SK-N-SH (cell line): Measurements from ENCODE around the gene FBXO27. TPM values are rescaled to one million over a fixed set of nuclear protein-coding genes. Genes with fewer than 3 reads are reported as not detected.

Experiments
- CTCF ChIA-PET: fragments of 300-600, 350-600 bp; formaldehyde crosslinking; extraction: SDS; loops from one replicate; lab custom pipeline; 2021; lab: Yijun Ruan, JAX
- POLR2A ChIA-PET: fragments of 350-600 bp; sonication (Branson Sonifier 250); formaldehyde crosslinking; extraction: SDS; loops from one replicate; lab custom pipeline; 2020; ENCODE audit warnings: antibody characterized with exemption, inconsistent platforms; lab: Yijun Ruan, JAX
- DNase-seq: peaks from one replicate; pipeline ENCODE4 v3.0.0; 2012
- H2AFZ ChIP-seq: fragments of 200-600 bp; sonication (generic); 2 replicates; pipeline ENCODE4 v1.8.1; 2016; ENCODE audit warnings: antibody characterized with exemption, mild to moderate bottlenecking, low read depth
- H3F3A ChIP-seq: fragments of 200-600 bp; sonication (generic); replicated peaks from 2 replicates; pipeline ENCODE3; 2016; ENCODE audit warnings: antibody characterized with exemption, mild to moderate bottlenecking; ENCODE audit not compliant: insufficient read depth
- H3K27ac ChIP-seq, 2 experiments: fragments of 200-500 bp in 1 of 2; fragments of 200-600 bp in 1 of 2; sonication (Bioruptor generic) in 1 of 2; sonication (generic), shearing (Covaris generic) in 1 of 2; 2 replicates each; pipeline versions ENCODE4 v1.5.1 to v1.6.1; 2014 to 2016; ENCODE audit warnings: low read depth in 2 of 2, inconsistent platforms in 1 of 2, low read length in 1 of 2, mild to moderate bottlenecking in 1 of 2, mixed read lengths in 1 of 2
- H3K27me3 ChIP-seq: fragments of 200-600 bp; sonication (generic), shearing (Covaris generic); 2 replicates; pipeline ENCODE4 v1.6.1; 2016; ENCODE audit warnings: mixed run types; ENCODE audit not compliant: insufficient read depth
- H3K36me3 ChIP-seq, 2 experiments: fragments of 200-500 bp in 1 of 2; fragments of 200-600 bp in 1 of 2; sonication (Bioruptor generic) in 1 of 2; sonication (generic) in 1 of 2; replicated peaks in 1 of 2; 2 replicates each; pipeline versions ENCODE3 to v1.5.1; 2014 to 2016; ENCODE audit warnings: low read length in 1 of 2, mild to moderate bottlenecking in 1 of 2; ENCODE audit not compliant: insufficient read depth in 2 of 2, control insufficient read depth in 1 of 2
- H3K4me1 ChIP-seq, 2 experiments: fragments of 200-500 bp in 1 of 2; fragments of 200-600 bp in 1 of 2; sonication (Bioruptor generic) in 1 of 2; sonication (generic), shearing (Covaris generic) in 1 of 2; 2 replicates each; pipeline versions ENCODE4 v1.5.1 to v1.6.1; 2014 to 2016; ENCODE audit warnings: low read depth in 1 of 2, low read length in 1 of 2, mixed run types in 1 of 2; ENCODE audit not compliant: insufficient read depth in 2 of 2, control insufficient read depth in 1 of 2
- H3K4me2 ChIP-seq: fragments of 200-600 bp; sonication (generic), shearing (Covaris generic); 2 replicates; pipeline ENCODE4 v1.6.1; 2017; ENCODE audit warnings: mixed run types
- H3K4me3 ChIP-seq, 2 experiments: fragments of 200-500 bp in 1 of 2; fragments of 200-600 bp in 1 of 2; sonication (Bioruptor generic) in 1 of 2; sonication (generic), shearing (Covaris generic) in 1 of 2; 2 replicates each; pipeline versions ENCODE4 v1.5.1 to v1.8.1; 2014 to 2016; ENCODE audit warnings: low read depth in 2 of 2, inconsistent platforms in 1 of 2, low read length in 1 of 2, mild to moderate bottlenecking in 1 of 2, mixed read lengths in 1 of 2, moderate library complexity in 1 of 2
- H3K79me2 ChIP-seq: fragments of 200-600 bp; sonication (generic); 2 replicates; pipeline ENCODE4 v1.8.1; 2017; ENCODE audit warnings: mild to moderate bottlenecking; ENCODE audit not compliant: insufficient read depth
- H3K9ac ChIP-seq: fragments of 200-600 bp; sonication (generic); 2 replicates; pipeline ENCODE4 v1.6.1; 2017; ENCODE audit warnings: mixed run types
- H3K9me2 ChIP-seq: fragments of 200-600 bp; sonication (generic); 2 replicates; pipeline ENCODE4 v1.6.1; 2017; ENCODE audit warnings: mixed run types
- H3K9me3 ChIP-seq: fragments of 200-600 bp; sonication (generic); 2 replicates; pipeline ENCODE4 v1.6.1; 2017; ENCODE audit warnings: mixed run types, mild to moderate bottlenecking, moderate library complexity
- H4K20me1 ChIP-seq: fragments of 200-600 bp; sonication (generic); 2 replicates; pipeline ENCODE4 v1.6.1; 2017; ENCODE audit warnings: mild to moderate bottlenecking, mixed run types; ENCODE audit not compliant: insufficient read depth
- ELF1 ChIP-seq: IDR thresholded peaks from 2 replicates; pipeline ENCODE4 v1.4.0; 2012
- EP300 ChIP-seq, 2 experiments: IDR thresholded peaks; 2 replicates each; pipeline versions ENCODE4 v1.4.0 to v1.6.1; 2012; ENCODE audit warnings: borderline replicate concordance in 1 of 2, low read depth in 1 of 2, low read length in 1 of 2
- EZH2phosphoT487 ChIP-seq: fragments of 200-600 bp; sonication (generic); IDR thresholded peaks from 2 replicates; pipeline ENCODE4 v1.6.1; 2017; ENCODE audit warnings: low read depth, mixed run types, mild to moderate bottlenecking, antibody characterized with exemption, moderate library complexity, borderline replicate concordance
- FOSL2 ChIP-seq: IDR thresholded peaks from 2 replicates; pipeline ENCODE4 v1.4.0; 2012; ENCODE audit warnings: low read depth, mild to moderate bottlenecking, moderate library complexity, borderline replicate concordance
- FOXM1 ChIP-seq: IDR thresholded peaks from 2 replicates; pipeline ENCODE4 v1.4.0; 2012; ENCODE audit warnings: low read depth, mild to moderate bottlenecking
- MXI1 ChIP-seq: IDR thresholded peaks from 2 replicates; pipeline ENCODE4 v1.6.1; 2012; ENCODE audit warnings: mild to moderate bottlenecking, low read depth, low read length, improper control_type of control experiment
- NFIC ChIP-seq: IDR thresholded peaks from 2 replicates; pipeline ENCODE4 v1.4.0; 2012; ENCODE audit warnings: borderline replicate concordance
- RAD21 ChIP-seq: IDR thresholded peaks from 2 replicates; pipeline ENCODE4 v1.6.1; 2012; ENCODE audit warnings: mild to moderate bottlenecking, low read length
- RXRA ChIP-seq: IDR thresholded peaks from 2 replicates; pipeline ENCODE4 v1.4.0; 2012; ENCODE audit warnings: low read depth, mild to moderate bottlenecking, borderline replicate concordance
- TAF1 ChIP-seq: IDR thresholded peaks from 2 replicates; pipeline ENCODE4 v1.6.1; 2012; ENCODE audit warnings: low read depth, mild to moderate bottlenecking, low read length, moderate library complexity, borderline replicate concordance
- YY1 ChIP-seq: IDR thresholded peaks from 2 replicates; pipeline ENCODE4 v1.4.0; 2012; ENCODE audit warnings: low read depth, mild to moderate bottlenecking
- WGBS: methylation state at CpG from one replicate; pipeline ENCODE4 v1.1.6; 2017; ENCODE audit warnings: low lambda C conversion rate; 5-methylcytosine and 5-hydroxymethylcytosine counted together
- polyA plus RNA-seq, 3 experiments: library from polyadenylated mRNA; depleted of rRNA; stranded (reverse); fragments of >200 nt; gene quantifications; 2 replicates each; pipeline ENCODE4 v1.2.3, GENCODE V29; 2012
- TF ChIP-seq, protein P1 (sequence below): IDR thresholded peaks from 2 replicates; pipeline ENCODE4 v1.4.0; 2012; ENCODE audit warnings: low read depth, borderline replicate concordance
- TF ChIP-seq, protein P2 (sequence below): fragments of 200-600 bp; sonication (generic); IDR thresholded peaks from 2 replicates; pipeline ENCODE4 v1.6.1; 2017; ENCODE audit warnings: antibody characterized with exemption, mild to moderate bottlenecking, moderate library complexity
- TF ChIP-seq, protein P3 (sequence below): fragments of 150-350 bp; IDR thresholded peaks from 2 replicates; pipeline ENCODE4 v1.6.1; 2017; ENCODE audit warnings: antibody characterized with exemption, low read length, low read depth, borderline replicate concordance

FBXO27 gene
- polyA plus RNA-seq, 1 of the 3 experiments (the other 2 are of a cell fraction) = 5.8 TPM

DNA sequence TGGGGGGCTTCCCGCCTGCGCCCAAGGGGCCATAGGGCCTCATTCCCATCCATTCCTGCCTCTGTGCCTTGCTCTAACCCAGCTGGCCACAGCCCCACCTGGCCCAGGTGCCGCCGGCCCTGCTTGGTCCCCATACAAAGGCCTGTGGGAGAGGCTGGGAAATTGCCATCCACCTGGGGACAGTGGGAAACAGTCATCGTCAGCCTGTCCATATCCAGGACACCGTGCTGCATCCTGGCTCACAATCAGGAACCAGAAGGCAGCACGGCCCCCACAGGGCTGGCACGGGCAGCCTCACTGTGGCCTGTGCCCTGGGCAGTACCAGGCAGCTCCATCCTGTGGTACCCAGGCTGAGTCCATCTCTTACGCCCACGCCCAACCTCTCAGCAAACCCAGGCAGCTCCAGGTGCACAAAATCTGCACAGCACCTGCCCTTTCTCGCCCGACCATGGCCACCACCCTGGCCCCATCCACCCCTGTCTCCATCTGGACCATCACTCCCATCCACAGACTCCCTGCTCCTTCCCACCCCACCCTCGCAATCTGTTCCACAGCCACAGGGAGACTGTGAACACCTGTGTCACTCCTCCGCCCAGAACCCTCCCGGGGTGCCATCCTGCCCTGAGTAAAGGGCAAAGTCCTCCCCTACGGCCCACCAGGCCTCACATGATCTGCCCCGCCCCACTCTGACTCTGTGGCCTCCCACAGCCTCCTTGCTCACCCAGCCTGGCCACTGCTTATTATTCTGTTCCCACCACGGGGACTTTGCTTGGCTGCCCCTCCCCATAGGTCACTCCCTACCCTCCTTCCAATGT is 21.1 kb upstream of the FBXO27 start (continued):
- TF ChIP-seq, protein P1, sequence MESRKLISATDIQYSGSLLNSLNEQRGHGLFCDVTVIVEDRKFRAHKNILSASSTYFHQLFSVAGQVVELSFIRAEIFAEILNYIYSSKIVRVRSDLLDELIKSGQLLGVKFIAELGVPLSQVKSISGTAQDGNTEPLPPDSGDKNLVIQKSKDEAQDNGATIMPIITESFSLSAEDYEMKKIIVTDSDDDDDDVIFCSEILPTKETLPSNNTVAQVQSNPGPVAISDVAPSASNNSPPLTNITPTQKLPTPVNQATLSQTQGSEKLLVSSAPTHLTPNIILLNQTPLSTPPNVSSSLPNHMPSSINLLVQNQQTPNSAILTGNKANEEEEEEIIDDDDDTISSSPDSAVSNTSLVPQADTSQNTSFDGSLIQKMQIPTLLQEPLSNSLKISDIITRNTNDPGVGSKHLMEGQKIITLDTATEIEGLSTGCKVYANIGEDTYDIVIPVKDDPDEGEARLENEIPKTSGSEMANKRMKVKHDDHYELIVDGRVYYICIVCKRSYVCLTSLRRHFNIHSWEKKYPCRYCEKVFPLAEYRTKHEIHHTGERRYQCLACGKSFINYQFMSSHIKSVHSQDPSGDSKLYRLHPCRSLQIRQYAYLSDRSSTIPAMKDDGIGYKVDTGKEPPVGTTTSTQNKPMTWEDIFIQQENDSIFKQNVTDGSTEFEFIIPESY = no peak
- TF ChIP-seq MXI1 (no peak), FOSL2 (no peak), EP300 (IDR thresholded peaks at IDR 0.05; ENCODE audit: borderline replicate concordance in 1 of 2, low read depth in 1 of 2, low read length in 1 of 2) (no peak), NFIC (no peak), YY1 (no peak)
- TF ChIP-seq, protein P2, sequence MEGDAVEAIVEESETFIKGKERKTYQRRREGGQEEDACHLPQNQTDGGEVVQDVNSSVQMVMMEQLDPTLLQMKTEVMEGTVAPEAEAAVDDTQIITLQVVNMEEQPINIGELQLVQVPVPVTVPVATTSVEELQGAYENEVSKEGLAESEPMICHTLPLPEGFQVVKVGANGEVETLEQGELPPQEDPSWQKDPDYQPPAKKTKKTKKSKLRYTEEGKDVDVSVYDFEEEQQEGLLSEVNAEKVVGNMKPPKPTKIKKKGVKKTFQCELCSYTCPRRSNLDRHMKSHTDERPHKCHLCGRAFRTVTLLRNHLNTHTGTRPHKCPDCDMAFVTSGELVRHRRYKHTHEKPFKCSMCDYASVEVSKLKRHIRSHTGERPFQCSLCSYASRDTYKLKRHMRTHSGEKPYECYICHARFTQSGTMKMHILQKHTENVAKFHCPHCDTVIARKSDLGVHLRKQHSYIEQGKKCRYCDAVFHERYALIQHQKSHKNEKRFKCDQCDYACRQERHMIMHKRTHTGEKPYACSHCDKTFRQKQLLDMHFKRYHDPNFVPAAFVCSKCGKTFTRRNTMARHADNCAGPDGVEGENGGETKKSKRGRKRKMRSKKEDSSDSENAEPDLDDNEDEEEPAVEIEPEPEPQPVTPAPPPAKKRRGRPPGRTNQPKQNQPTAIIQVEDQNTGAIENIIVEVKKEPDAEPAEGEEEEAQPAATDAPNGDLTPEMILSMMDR = no peak

DNA sequence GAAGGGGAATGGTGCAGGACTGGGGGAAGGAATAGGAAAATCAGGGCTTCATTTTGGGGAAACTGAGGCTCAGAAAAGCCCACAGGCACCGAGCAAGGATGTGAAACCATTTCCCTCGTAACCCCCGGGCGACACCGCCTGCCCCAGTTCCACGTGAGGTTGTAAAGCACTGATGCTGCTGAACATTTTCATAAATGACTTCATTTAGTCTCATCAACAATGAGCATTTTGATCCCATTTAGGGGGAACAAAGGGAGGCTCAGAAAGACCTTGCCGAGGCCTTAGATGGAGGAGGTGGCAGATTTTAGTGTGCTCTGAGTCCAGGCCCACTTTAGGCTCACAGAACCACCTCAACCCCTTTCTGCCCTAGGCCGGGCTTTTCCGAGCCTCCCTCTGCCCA is 20.5 kb upstream of the FBXO27 start:
- no peak overlapping the region for H3K27ac ChIP-seq
- TF ChIP-seq, protein P3, sequence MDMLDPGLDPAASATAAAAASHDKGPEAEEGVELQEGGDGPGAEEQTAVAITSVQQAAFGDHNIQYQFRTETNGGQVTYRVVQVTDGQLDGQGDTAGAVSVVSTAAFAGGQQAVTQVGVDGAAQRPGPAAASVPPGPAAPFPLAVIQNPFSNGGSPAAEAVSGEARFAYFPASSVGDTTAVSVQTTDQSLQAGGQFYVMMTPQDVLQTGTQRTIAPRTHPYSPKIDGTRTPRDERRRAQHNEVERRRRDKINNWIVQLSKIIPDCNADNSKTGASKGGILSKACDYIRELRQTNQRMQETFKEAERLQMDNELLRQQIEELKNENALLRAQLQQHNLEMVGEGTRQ = no peak
- no peak for TF ChIP-seq RAD21
- TF ChIP-seq NFIC = no peak
- no peak for TF ChIP-seq FOXM1
- no peak for TF ChIP-seq TAF1
- TF ChIP-seq EZH2phosphoT487 = no peak
- TF ChIP-seq RXRA = no peak
- TF ChIP-seq, protein P2 = no peak
- TF ChIP-seq ELF1 = no peak
- TF ChIP-seq, all 33 proteins: peak for 0
- H3K9me2 ChIP-seq = no peaks in the 10 kb centered on the region
- ChIA-PET POLR2A (no interaction called here), CTCF (interaction anchor here (0.7 to 3.5 kb wide), 24 partner anchors 10 to 276 kb away, joined by 3 to 30 read pairs (median 5); partner anchors contain the start of gene FBXO27)
- no peaks in the 10 kb centered on the region; a peak in 1 of 4 replicates for H3K4me1 ChIP-seq
- H3F3A ChIP-seq = no peaks in the 10 kb centered on the region
- no peak overlapping the region for H3K9ac ChIP-seq
- H3K9me3 ChIP-seq = no peaks in the 10 kb centered on the region
- no peaks in the 10 kb centered on the region for H3K79me2 ChIP-seq
- H4K20me1 ChIP-seq = no peaks in the 10 kb centered on the region
- DNase-seq = no peak
- H3K27me3 ChIP-seq = no peaks in the 10 kb centered on the region
- no peaks in the 10 kb centered on the region for H3K36me3 ChIP-seq
- no peak overlapping the region for H2AFZ ChIP-seq
- WGBS = 84% methylated on average over 9 of the region's 9 CpGs
- no peak overlapping the region for H3K4me3 ChIP-seq
- no peak overlapping the region for H3K4me2 ChIP-seq
